WTC11 (cell line): ENCODE data around the gene BICC1. TPM values are rescaled to one million over a fixed set of nuclear protein-coding genes. Genes with fewer than 3 reads are reported as not detected.

Experiments
- ATAC-seq: fragments of 200-7000 bp; cut with Tn5 transposase; 2 replicates; pipeline ENCODE4 v1.10.0; 2021; ENCODE audit warnings: mild to moderate bottlenecking, moderate library complexity
- CTCF ChIA-PET: fragments of 300-600 bp; sonication (Branson Sonifier 250); formaldehyde crosslinking; loops from one replicate; lab custom pipeline; 2021; ENCODE audit warnings: antibody characterized with exemption; lab: Charles Lee
- POLR2A ChIA-PET: fragments of 350-600 bp; sonication (Branson Sonifier 250); formaldehyde crosslinking; loops from one replicate; lab custom pipeline; 2021; ENCODE audit warnings: antibody characterized with exemption; lab: Charles Lee
- DNase-seq: peaks from one replicate; pipeline ENCODE4 v3.0.0; 2021; ENCODE audit warnings: low spot score
- H3K27ac Mint-ChIP-seq: 2 replicates; pipeline ENCODE4 v1.8.0; 2021; ENCODE audit warnings: mixed read lengths
- H3K27me3 Mint-ChIP-seq: 2 replicates; pipeline ENCODE4 v1.8.0; 2021; ENCODE audit warnings: low read depth, mild to moderate bottlenecking, moderate library complexity, mixed read lengths
- H3K36me3 Mint-ChIP-seq: 2 replicates; pipeline ENCODE4 v1.8.0; 2021; ENCODE audit warnings: mixed read lengths
- H3K4me1 Mint-ChIP-seq: 2 replicates; pipeline ENCODE4 v1.8.0; 2022; ENCODE audit warnings: mixed read lengths
- H3K4me3 Mint-ChIP-seq: 2 replicates; pipeline ENCODE4 v1.8.0; 2021; ENCODE audit warnings: mild to moderate bottlenecking, moderate library complexity, mixed read lengths
- H3K9me3 Mint-ChIP-seq: 2 replicates; pipeline ENCODE4 v1.8.0; 2021; ENCODE audit warnings: mixed read lengths
- ATF1 ChIP-seq: sonication (generic); formaldehyde crosslinking; IDR thresholded peaks from 2 replicates; pipeline ENCODE4 v1.8.1; 2023; ENCODE audit warnings: mild to moderate bottlenecking, moderate library complexity, missing genetic modification reagents
- CREM ChIP-seq: sonication (generic); formaldehyde crosslinking; IDR thresholded peaks from 2 replicates; pipeline ENCODE4 v1.8.1; 2022; ENCODE audit warnings: mild to moderate bottlenecking, missing genetic modification reagents, moderate library complexity
- GTF2I ChIP-seq: fragments of 250-450 bp; sonication (Bioruptor Pico); conservative IDR thresholded peaks from 2 replicates; pipeline ENCODE4 v1.4.0; 2021; ENCODE audit warnings: mild to moderate bottlenecking
- NFE2L1 ChIP-seq: sonication (generic); formaldehyde crosslinking; IDR thresholded peaks from 2 replicates; pipeline ENCODE4 v1.8.1; 2023; ENCODE audit warnings: missing genetic modification reagents
- NR3C1 ChIP-seq: sonication (generic); formaldehyde crosslinking; conservative IDR thresholded peaks from 2 replicates; pipeline ENCODE4 v1.8.1; 2023; ENCODE audit warnings: low read depth, mild to moderate bottlenecking, missing genetic modification reagents
- RORB ChIP-seq: fragments of 250-450 bp; sonication (Bioruptor Pico); IDR thresholded peaks from 2 replicates; pipeline ENCODE4 v1.9.0; 2021; ENCODE audit warnings: mild to moderate bottlenecking
- SMAD3 ChIP-seq: sonication (generic); formaldehyde crosslinking; IDR thresholded peaks from 2 replicates; pipeline ENCODE4 v1.8.0; 2022; ENCODE audit warnings: missing genetic modification reagents, mild to moderate bottlenecking, borderline replicate concordance
- SOX15 ChIP-seq: fragments of 250-450 bp; sonication (Bioruptor Pico); IDR thresholded peaks from 2 replicates; pipeline ENCODE4 v1.9.0; 2021; ENCODE audit warnings: mild to moderate bottlenecking
- TP53 ChIP-seq: sonication (generic); formaldehyde crosslinking; IDR thresholded peaks from 2 replicates; pipeline ENCODE4 v1.8.1; 2023; ENCODE audit warnings: mild to moderate bottlenecking, missing genetic modification reagents
- ZNF121 ChIP-seq: sonication (generic); formaldehyde crosslinking; IDR thresholded peaks from 2 replicates; pipeline ENCODE4 v1.8.0; 2023; ENCODE audit warnings: missing genetic modification reagents
- ZNF138 ChIP-seq: sonication (generic); formaldehyde crosslinking; conservative IDR thresholded peaks from 2 replicates; pipeline ENCODE4 v1.8.1; 2022; ENCODE audit warnings: mild to moderate bottlenecking, moderate library complexity, missing genetic modification reagents
- ZNF263 ChIP-seq: sonication (generic); formaldehyde crosslinking; IDR thresholded peaks from 2 replicates; pipeline ENCODE4 v1.8.1; 2022; ENCODE audit warnings: low read depth, mild to moderate bottlenecking, moderate library complexity, missing genetic modification reagents
- ZNF317 ChIP-seq: sonication (generic); formaldehyde crosslinking; IDR thresholded peaks from 2 replicates; pipeline ENCODE4 v1.8.1; 2023; ENCODE audit warnings: low read depth, mild to moderate bottlenecking, moderate library complexity, missing genetic modification reagents, borderline replicate concordance
- total RNA-seq: library from RNA; stranded (reverse); gene quantifications from 3 replicates; pipeline ENCODE4 v1.2.3, GENCODE V29; 2021
- TF ChIP-seq, protein P1 (sequence below): sonication (generic); formaldehyde crosslinking; IDR thresholded peaks from 2 replicates; pipeline ENCODE4 v1.8.0; 2022; ENCODE audit warnings: mild to moderate bottlenecking, missing genetic modification reagents
- TF ChIP-seq, protein P2 (sequence below): sonication (generic); formaldehyde crosslinking; IDR thresholded peaks from 2 replicates; pipeline ENCODE4 v1.8.0; 2022; ENCODE audit warnings: mild to moderate bottlenecking, missing genetic modification reagents
- TF ChIP-seq, protein P3 (sequence below): sonication (generic); formaldehyde crosslinking; IDR thresholded peaks from 2 replicates; pipeline ENCODE4 v1.8.0; 2022; ENCODE audit warnings: mild to moderate bottlenecking, missing genetic modification reagents
- TF ChIP-seq, protein P4 (sequence below): fragments of 200-600 bp; IDR thresholded peaks from 2 replicates; pipeline ENCODE4 v1.8.0; 2022; ENCODE audit warnings: antibody characterized with exemption
- TF ChIP-seq, protein P5 (sequence below): sonication (generic); formaldehyde crosslinking; IDR thresholded peaks from 2 replicates; pipeline ENCODE4 v1.8.0; 2022; ENCODE audit warnings: missing genetic modification reagents
- TF ChIP-seq, protein P6 (sequence below): fragments of 250-450 bp; sonication (Bioruptor Pico); IDR thresholded peaks from 2 replicates; pipeline ENCODE4 v1.9.0; 2021; ENCODE audit warnings: moderate library complexity, mild to moderate bottlenecking, inconsistent platforms, borderline replicate concordance
- TF ChIP-seq, protein P7 (sequence below): sonication (generic); formaldehyde crosslinking; IDR thresholded peaks from 2 replicates; pipeline ENCODE4 v1.8.1; 2023; ENCODE audit warnings: mild to moderate bottlenecking, missing genetic modification reagents, moderate library complexity
- TF ChIP-seq, protein P8 (sequence below): fragments of 250-450 bp; sonication (Bioruptor Pico); IDR thresholded peaks from 2 replicates; pipeline ENCODE4 v1.9.0; 2021; ENCODE audit warnings: mild to moderate bottlenecking
- TF ChIP-seq, protein P9 (sequence below): fragments of 250-450 bp; sonication (Bioruptor Pico); IDR thresholded peaks from 2 replicates; pipeline ENCODE4 v1.8.0; 2021; ENCODE audit warnings: mild to moderate bottlenecking

Gene BICC1
- total RNA-seq, 1 experiment from 2014 or later = 0.61 TPM

DNA sequence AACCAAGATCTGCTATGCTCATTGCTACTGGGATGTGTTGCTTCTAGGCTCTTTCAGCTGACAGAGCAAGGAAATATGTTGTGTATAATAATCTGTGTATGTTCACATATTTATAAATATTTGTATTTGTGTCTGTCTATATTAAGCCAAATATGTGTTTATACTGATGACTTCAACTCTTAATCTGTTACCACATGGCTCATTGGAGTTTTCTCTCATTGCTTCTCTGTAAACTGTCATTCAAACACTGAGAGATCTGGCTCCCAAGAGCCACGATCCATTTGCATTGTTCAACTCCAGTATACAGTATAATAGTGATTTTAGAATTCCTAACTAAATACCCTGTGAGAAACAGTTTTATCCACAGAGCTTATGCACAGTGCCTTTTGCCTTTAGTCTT, 35.3 kb downstream of the BICC1 start:
- no peak overlapping the region for H3K4me3 Mint-ChIP-seq
- CTCF ChIA-PET = no interaction called here
- H3K4me1 Mint-ChIP-seq = no peaks in the 10 kb centered on the region
- no peaks in the 10 kb centered on the region for H3K36me3 Mint-ChIP-seq
- no peak overlapping the region for H3K27ac Mint-ChIP-seq
- H3K9me3 Mint-ChIP-seq = 0 out of 2 replicates have a peak, but pooled peaks cover 1% of the 10 kb centered on the region
- no peaks in the 10 kb centered on the region for H3K27me3 Mint-ChIP-seq
- ATAC-seq (no peak), DNase-seq (no peak)
- TF ChIP-seq, protein P1, sequence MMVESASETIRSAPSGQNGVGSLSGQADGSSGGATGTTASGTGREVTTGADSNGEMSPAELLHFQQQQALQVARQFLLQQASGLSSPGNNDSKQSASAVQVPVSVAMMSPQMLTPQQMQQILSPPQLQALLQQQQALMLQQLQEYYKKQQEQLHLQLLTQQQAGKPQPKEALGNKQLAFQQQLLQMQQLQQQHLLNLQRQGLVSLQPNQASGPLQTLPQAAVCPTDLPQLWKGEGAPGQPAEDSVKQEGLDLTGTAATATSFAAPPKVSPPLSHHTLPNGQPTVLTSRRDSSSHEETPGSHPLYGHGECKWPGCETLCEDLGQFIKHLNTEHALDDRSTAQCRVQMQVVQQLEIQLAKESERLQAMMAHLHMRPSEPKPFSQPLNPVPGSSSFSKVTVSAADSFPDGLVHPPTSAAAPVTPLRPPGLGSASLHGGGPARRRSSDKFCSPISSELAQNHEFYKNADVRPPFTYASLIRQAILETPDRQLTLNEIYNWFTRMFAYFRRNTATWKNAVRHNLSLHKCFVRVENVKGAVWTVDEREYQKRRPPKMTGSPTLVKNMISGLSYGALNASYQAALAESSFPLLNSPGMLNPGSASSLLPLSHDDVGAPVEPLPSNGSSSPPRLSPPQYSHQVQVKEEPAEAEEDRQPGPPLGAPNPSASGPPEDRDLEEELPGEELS = no peak
- TF ChIP-seq, protein P2, sequence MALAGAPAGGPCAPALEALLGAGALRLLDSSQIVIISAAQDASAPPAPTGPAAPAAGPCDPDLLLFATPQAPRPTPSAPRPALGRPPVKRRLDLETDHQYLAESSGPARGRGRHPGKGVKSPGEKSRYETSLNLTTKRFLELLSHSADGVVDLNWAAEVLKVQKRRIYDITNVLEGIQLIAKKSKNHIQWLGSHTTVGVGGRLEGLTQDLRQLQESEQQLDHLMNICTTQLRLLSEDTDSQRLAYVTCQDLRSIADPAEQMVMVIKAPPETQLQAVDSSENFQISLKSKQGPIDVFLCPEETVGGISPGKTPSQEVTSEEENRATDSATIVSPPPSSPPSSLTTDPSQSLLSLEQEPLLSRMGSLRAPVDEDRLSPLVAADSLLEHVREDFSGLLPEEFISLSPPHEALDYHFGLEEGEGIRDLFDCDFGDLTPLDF (CRISPR knock-in tag) = no peak
- TF ChIP-seq ZNF121 = no peak
- no peak for TF ChIP-seq SMAD3
- TF ChIP-seq ZNF138 (CRISPR knock-in tag) = no peak
- POLR2A ChIA-PET = no interaction called here

DNA sequence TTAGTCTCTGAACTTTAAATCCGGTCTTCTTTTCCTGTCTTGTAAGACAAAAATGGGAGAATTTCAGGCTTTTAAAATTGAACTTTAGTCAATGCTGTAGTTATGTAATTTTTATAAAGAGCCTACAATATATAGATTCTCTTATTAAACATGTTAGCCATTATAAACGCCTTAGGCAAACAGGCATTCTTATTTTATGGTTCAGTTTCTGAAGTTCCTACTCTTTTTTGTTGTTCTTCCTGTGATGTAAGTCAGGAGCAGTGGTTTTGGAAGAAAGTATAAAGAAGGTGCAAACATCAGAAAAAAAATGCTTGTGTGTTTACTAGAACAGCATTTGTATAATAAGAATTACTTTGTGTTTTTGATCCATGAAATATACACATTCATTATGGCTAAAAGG, 41.6 kb downstream of the BICC1 start:
- no peak overlapping the region for H3K4me3 Mint-ChIP-seq
- H3K27ac Mint-ChIP-seq = no peak overlapping the region
- ChIA-PET CTCF (no interaction called here), POLR2A (no interaction called here)
- no peaks in the 10 kb centered on the region for H3K27me3 Mint-ChIP-seq
- peaks cover 25% of the 10 kb centered on the region for H3K9me3 Mint-ChIP-seq
- peaks cover 12% of the 10 kb centered on the region for H3K36me3 Mint-ChIP-seq
- no peak for DNase-seq
- no peaks in the 10 kb centered on the region for H3K4me1 Mint-ChIP-seq
- ATAC-seq = no peak
- TF ChIP-seq, protein P3, sequence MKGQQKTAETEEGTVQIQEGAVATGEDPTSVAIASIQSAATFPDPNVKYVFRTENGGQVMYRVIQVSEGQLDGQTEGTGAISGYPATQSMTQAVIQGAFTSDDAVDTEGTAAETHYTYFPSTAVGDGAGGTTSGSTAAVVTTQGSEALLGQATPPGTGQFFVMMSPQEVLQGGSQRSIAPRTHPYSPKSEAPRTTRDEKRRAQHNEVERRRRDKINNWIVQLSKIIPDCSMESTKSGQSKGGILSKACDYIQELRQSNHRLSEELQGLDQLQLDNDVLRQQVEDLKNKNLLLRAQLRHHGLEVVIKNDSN = no peak
- TF ChIP-seq, protein P4, sequence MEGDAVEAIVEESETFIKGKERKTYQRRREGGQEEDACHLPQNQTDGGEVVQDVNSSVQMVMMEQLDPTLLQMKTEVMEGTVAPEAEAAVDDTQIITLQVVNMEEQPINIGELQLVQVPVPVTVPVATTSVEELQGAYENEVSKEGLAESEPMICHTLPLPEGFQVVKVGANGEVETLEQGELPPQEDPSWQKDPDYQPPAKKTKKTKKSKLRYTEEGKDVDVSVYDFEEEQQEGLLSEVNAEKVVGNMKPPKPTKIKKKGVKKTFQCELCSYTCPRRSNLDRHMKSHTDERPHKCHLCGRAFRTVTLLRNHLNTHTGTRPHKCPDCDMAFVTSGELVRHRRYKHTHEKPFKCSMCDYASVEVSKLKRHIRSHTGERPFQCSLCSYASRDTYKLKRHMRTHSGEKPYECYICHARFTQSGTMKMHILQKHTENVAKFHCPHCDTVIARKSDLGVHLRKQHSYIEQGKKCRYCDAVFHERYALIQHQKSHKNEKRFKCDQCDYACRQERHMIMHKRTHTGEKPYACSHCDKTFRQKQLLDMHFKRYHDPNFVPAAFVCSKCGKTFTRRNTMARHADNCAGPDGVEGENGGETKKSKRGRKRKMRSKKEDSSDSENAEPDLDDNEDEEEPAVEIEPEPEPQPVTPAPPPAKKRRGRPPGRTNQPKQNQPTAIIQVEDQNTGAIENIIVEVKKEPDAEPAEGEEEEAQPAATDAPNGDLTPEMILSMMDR = no peak
- TF ChIP-seq TP53 (CRISPR knock-in tag) (no peak), ZNF263 (CRISPR knock-in tag) (no peak), ZNF317 (CRISPR knock-in tag) (no peak), CREM (CRISPR knock-in tag) (no peak), NFE2L1 (CRISPR knock-in tag) (no peak), ATF1 (CRISPR knock-in tag) (no peak), SOX15 (CRISPR knock-in tag) (no peak), NR3C1 (CRISPR knock-in tag) (no peak), RORB (no peak), GTF2I (no peak)
- TF ChIP-seq, protein P5, sequence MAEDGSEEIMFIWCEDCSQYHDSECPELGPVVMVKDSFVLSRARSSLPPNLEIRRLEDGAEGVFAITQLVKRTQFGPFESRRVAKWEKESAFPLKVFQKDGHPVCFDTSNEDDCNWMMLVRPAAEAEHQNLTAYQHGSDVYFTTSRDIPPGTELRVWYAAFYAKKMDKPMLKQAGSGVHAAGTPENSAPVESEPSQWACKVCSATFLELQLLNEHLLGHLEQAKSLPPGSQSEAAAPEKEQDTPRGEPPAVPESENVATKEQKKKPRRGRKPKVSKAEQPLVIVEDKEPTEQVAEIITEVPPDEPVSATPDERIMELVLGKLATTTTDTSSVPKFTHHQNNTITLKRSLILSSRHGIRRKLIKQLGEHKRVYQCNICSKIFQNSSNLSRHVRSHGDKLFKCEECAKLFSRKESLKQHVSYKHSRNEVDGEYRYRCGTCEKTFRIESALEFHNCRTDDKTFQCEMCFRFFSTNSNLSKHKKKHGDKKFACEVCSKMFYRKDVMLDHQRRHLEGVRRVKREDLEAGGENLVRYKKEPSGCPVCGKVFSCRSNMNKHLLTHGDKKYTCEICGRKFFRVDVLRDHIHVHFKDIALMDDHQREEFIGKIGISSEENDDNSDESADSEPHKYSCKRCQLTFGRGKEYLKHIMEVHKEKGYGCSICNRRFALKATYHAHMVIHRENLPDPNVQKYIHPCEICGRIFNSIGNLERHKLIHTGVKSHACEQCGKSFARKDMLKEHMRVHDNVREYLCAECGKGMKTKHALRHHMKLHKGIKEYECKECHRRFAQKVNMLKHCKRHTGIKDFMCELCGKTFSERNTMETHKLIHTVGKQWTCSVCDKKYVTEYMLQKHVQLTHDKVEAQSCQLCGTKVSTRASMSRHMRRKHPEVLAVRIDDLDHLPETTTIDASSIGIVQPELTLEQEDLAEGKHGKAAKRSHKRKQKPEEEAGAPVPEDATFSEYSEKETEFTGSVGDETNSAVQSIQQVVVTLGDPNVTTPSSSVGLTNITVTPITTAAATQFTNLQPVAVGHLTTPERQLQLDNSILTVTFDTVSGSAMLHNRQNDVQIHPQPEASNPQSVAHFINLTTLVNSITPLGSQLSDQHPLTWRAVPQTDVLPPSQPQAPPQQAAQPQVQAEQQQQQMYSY (CRISPR knock-in tag) = no peak
- TF ChIP-seq, protein P6, sequence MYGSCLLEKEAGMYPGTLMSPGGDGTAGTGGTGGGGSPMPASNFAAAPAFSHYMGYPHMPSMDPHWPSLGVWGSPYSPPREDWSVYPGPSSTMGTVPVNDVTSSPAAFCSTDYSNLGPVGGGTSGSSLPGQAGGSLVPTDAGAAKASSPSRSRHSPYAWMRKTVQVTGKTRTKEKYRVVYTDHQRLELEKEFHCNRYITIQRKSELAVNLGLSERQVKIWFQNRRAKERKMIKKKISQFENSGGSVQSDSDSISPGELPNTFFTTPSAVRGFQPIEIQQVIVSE = no peak
- TF ChIP-seq, protein P7, sequence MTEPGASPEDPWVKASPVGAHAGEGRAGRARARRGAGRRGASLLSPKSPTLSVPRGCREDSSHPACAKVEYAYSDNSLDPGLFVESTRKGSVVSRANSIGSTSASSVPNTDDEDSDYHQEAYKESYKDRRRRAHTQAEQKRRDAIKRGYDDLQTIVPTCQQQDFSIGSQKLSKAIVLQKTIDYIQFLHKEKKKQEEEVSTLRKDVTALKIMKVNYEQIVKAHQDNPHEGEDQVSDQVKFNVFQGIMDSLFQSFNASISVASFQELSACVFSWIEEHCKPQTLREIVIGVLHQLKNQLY = no peak
- TF ChIP-seq, protein P8, sequence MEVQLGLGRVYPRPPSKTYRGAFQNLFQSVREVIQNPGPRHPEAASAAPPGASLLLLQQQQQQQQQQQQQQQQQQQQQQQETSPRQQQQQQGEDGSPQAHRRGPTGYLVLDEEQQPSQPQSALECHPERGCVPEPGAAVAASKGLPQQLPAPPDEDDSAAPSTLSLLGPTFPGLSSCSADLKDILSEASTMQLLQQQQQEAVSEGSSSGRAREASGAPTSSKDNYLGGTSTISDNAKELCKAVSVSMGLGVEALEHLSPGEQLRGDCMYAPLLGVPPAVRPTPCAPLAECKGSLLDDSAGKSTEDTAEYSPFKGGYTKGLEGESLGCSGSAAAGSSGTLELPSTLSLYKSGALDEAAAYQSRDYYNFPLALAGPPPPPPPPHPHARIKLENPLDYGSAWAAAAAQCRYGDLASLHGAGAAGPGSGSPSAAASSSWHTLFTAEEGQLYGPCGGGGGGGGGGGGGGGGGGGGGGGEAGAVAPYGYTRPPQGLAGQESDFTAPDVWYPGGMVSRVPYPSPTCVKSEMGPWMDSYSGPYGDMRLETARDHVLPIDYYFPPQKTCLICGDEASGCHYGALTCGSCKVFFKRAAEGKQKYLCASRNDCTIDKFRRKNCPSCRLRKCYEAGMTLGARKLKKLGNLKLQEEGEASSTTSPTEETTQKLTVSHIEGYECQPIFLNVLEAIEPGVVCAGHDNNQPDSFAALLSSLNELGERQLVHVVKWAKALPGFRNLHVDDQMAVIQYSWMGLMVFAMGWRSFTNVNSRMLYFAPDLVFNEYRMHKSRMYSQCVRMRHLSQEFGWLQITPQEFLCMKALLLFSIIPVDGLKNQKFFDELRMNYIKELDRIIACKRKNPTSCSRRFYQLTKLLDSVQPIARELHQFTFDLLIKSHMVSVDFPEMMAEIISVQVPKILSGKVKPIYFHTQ = no peak
- TF ChIP-seq, protein P9, sequence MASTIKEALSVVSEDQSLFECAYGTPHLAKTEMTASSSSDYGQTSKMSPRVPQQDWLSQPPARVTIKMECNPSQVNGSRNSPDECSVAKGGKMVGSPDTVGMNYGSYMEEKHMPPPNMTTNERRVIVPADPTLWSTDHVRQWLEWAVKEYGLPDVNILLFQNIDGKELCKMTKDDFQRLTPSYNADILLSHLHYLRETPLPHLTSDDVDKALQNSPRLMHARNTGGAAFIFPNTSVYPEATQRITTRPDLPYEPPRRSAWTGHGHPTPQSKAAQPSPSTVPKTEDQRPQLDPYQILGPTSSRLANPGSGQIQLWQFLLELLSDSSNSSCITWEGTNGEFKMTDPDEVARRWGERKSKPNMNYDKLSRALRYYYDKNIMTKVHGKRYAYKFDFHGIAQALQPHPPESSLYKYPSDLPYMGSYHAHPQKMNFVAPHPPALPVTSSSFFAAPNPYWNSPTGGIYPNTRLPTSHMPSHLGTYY (CRISPR knock-in tag) = no peak
